ENCODE measurements around the gene SELENOO. TPM values are rescaled to one million over a fixed set of nuclear protein-coding genes. Genes with fewer than 3 reads are reported as not detected.

The SELENOO gene
- total and polyA plus RNA-seq, 2 of the 13 experiments (the other 11 are each of a cell fraction or from before 2014, with no cell fraction given): 14.4 to 19.0 TPM

- TF ChIP-seq ZNF468 (CRISPR knock-in tag; IDR thresholded peaks at IDR 0.05) (0 out of 2 replicates have a peak, but pooled peaks have one; percentile 33), CEBPZ (IDR thresholded peaks at IDR 0.05; ENCODE audit: low read length) (no peak), ZBTB21 (CRISPR knock-in tag; IDR thresholded peaks at IDR 0.05) (peak; percentile 98), TAF1 (CRISPR knock-in tag; IDR thresholded peaks at IDR 0.05) (peak; percentile 64), ZBTB20 (CRISPR knock-in tag; IDR thresholded peaks at IDR 0.05; ENCODE audit: borderline replicate concordance, low read depth) (no peak), YEATS2 (CRISPR knock-in tag; IDR thresholded peaks at IDR 0.05; ENCODE audit: borderline replicate concordance) (peak; percentile 97), THAP11 (CRISPR knock-in tag; IDR thresholded peaks at IDR 0.05) (peak; percentile 96), ZNF709 (CRISPR knock-in tag; IDR thresholded peaks at IDR 0.05) (peak; percentile 92), BCLAF1 (IDR thresholded peaks at IDR 0.05) (no peak), ZNF282 (IDR thresholded peaks at IDR 0.05; ENCODE audit: partially characterized antibody) (no peak), TFAP4 (IDR thresholded peaks at IDR 0.05; ENCODE audit: borderline replicate concordance, low read depth) (peak; percentile 47; the same call in 1 of the 2 replicates), ZKSCAN1 (IDR thresholded peaks at IDR 0.05; ENCODE audit: low read length) (peak; percentile 44; the same call in 1 of the 2 replicates), ZNF143 (CRISPR knock-in tag; IDR thresholded peaks at IDR 0.05) (peak; percentile 57), ZNF121 (CRISPR knock-in tag; IDR thresholded peaks at IDR 0.05) (no peak), ZNF383 (CRISPR knock-in tag; IDR thresholded peaks at IDR 0.05; ENCODE audit: borderline replicate concordance) (no peak), ZNF232 (CRISPR knock-in tag; IDR thresholded peaks at IDR 0.05; ENCODE audit: borderline replicate concordance) (peak; percentile 76; the same call in 1 of the 2 replicates)
- TF ChIP-seq, protein P1, sequence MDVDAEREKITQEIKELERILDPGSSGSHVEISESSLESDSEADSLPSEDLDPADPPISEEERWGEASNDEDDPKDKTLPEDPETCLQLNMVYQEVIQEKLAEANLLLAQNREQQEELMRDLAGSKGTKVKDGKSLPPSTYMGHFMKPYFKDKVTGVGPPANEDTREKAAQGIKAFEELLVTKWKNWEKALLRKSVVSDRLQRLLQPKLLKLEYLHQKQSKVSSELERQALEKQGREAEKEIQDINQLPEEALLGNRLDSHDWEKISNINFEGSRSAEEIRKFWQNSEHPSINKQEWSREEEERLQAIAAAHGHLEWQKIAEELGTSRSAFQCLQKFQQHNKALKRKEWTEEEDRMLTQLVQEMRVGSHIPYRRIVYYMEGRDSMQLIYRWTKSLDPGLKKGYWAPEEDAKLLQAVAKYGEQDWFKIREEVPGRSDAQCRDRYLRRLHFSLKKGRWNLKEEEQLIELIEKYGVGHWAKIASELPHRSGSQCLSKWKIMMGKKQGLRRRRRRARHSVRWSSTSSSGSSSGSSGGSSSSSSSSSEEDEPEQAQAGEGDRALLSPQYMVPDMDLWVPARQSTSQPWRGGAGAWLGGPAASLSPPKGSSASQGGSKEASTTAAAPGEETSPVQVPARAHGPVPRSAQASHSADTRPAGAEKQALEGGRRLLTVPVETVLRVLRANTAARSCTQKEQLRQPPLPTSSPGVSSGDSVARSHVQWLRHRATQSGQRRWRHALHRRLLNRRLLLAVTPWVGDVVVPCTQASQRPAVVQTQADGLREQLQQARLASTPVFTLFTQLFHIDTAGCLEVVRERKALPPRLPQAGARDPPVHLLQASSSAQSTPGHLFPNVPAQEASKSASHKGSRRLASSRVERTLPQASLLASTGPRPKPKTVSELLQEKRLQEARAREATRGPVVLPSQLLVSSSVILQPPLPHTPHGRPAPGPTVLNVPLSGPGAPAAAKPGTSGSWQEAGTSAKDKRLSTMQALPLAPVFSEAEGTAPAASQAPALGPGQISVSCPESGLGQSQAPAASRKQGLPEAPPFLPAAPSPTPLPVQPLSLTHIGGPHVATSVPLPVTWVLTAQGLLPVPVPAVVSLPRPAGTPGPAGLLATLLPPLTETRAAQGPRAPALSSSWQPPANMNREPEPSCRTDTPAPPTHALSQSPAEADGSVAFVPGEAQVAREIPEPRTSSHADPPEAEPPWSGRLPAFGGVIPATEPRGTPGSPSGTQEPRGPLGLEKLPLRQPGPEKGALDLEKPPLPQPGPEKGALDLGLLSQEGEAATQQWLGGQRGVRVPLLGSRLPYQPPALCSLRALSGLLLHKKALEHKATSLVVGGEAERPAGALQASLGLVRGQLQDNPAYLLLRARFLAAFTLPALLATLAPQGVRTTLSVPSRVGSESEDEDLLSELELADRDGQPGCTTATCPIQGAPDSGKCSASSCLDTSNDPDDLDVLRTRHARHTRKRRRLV (CRISPR knock-in tag; IDR thresholded peaks at IDR 0.05): no peak
Measured at GRCh38 chr22:50244420-50245213, 43.8 kb downstream of the SELENOO start, which contains the start of gene TUBGCP6 (continued).

Data from HepG2 (cell line).